SK-N-MC (cell line): ENCODE data around the gene LRRC66.

Source experiments
- EZH2 ChIP-seq: fragments of 200-600 bp; sonication (generic); IDR thresholded peaks from one replicate; pipeline ENCODE4 v1.6.1; 2017; ENCODE audit warnings: antibody characterized with exemption
- POLR2AphosphoS5 ChIP-seq: IDR thresholded peaks from 2 replicates; pipeline ENCODE4 v1.6.1; 2012; ENCODE audit warnings: mild to moderate bottlenecking, low read depth, low read length, borderline replicate concordance

DNA sequence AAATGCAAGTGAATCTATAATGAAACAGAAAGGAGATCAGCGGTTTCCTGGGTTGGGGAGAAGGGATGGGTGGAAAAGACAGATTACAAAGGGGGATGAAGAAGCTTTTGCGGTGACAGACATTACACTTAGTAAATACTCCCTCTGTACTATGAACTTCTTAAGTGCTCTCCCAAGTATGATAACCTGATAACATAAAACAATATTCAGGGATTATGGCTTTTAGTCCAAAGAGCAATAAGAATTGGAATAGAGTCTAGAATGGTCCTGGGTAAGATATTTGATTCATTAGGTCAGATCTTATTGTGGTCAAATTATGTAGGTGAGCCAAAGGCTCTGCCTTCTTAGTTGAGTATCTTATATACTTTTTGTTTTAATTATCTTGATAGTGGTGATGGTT lies 9.2 kb downstream of the LRRC66 start:
- TF ChIP-seq POLR2AphosphoS5 (no peak), EZH2 (no peak)
